Measurements from ENCODE around the gene DHX15.

DNA sequence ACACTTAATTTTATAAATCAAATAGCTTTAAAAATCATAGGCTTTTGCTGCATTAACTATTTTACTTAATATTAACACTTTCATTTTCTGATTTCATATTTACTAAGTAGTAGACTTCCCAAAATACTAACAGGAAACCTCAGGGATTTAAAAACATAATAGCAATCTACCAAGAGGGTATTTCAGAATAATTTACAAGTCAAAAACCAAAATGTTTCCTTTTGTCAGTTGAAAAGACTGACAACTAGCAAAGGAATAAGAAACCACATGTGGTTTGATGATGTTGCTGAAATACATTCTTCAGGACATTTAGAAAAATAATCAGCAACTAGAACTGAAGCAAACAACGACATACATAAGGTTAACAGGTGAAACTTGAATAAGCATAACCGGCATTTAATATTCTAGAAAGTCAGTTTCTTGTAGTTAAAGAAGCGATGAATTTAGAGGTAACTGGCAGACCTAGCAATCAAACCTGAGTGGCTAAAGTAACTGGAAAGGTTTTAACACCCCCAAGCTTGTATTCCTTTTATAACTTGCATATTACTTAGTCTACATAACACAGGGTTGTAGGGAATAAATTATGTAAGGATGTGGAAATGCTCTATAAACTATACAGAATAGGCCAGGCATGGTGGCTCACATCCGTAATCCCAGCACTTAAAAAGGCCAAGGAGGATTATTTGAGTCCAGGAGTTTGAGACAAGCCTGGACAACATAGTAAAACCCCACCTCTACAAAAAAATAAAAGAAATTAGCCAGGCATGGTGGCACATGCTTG, 40.0 kb downstream of the DHX15 start:
- TF ChIP-seq EZH2 (IDR thresholded peaks at IDR 0.05; ENCODE audit: low read depth, low read length, severe bottlenecking) = no peak
- no peak for TF ChIP-seq TCF12 (IDR thresholded peaks at IDR 0.05; ENCODE audit: low read depth, low read length)
- TF ChIP-seq, protein P1, sequence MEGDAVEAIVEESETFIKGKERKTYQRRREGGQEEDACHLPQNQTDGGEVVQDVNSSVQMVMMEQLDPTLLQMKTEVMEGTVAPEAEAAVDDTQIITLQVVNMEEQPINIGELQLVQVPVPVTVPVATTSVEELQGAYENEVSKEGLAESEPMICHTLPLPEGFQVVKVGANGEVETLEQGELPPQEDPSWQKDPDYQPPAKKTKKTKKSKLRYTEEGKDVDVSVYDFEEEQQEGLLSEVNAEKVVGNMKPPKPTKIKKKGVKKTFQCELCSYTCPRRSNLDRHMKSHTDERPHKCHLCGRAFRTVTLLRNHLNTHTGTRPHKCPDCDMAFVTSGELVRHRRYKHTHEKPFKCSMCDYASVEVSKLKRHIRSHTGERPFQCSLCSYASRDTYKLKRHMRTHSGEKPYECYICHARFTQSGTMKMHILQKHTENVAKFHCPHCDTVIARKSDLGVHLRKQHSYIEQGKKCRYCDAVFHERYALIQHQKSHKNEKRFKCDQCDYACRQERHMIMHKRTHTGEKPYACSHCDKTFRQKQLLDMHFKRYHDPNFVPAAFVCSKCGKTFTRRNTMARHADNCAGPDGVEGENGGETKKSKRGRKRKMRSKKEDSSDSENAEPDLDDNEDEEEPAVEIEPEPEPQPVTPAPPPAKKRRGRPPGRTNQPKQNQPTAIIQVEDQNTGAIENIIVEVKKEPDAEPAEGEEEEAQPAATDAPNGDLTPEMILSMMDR (IDR thresholded peaks at IDR 0.05; ENCODE audit: control extremely low read depth in 1 of 3, insufficient read depth in 1 of 3, low read depth in 1 of 3, low read length in 3 of 3) = no peak
- TF ChIP-seq, protein P2, sequence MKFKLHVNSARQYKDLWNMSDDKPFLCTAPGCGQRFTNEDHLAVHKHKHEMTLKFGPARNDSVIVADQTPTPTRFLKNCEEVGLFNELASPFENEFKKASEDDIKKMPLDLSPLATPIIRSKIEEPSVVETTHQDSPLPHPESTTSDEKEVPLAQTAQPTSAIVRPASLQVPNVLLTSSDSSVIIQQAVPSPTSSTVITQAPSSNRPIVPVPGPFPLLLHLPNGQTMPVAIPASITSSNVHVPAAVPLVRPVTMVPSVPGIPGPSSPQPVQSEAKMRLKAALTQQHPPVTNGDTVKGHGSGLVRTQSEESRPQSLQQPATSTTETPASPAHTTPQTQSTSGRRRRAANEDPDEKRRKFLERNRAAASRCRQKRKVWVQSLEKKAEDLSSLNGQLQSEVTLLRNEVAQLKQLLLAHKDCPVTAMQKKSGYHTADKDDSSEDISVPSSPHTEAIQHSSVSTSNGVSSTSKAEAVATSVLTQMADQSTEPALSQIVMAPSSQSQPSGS (IDR thresholded peaks at IDR 0.05; ENCODE audit: low read length) = no peak
- no peak for TF ChIP-seq CHD2 (IDR thresholded peaks at IDR 0.05; ENCODE audit: low read length)
- TF ChIP-seq SIN3A (conservative IDR thresholded peaks at IDR 0.05 in 1 of 2, IDR thresholded peaks at IDR 0.05 in 1 of 2; ENCODE audit: low read depth in 1 of 2, low read length in 2 of 2) = no peak
- no peak for TF ChIP-seq BRCA1 (IDR thresholded peaks at IDR 0.05; ENCODE audit: low read depth, low read length)
- TF ChIP-seq TAF1 (IDR thresholded peaks at IDR 0.05; ENCODE audit: low read depth, low read length) = no peak
